ENCODE measurements around the gene EXOG.

Gene EXOG

DNA sequence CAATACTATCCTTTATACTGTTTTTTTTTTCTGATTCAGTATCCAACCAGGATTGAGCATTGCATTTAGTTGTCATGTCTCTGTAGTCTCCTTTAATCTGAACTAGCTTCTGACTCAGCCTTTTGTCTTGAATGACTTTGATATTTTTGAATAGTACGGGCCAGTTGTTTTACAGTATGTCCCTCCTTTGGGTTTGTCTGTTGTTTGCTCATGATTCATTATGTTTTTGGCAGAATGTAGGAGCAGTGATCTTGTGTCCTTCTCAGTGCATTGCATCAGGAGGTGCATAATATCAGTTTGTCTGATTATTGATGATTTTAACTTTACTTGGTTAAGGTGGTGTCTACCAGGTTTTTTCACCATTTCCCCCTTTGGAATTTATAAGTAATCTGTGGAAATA lies 20.5 kb downstream of the EXOG start:
- H3F3A ChIP-seq (ENCODE audit: insufficient read depth, low read length): no peaks in the 10 kb centered on the region
- no peaks in the 10 kb centered on the region for H3K9me2 ChIP-seq (replicated peaks; ENCODE audit: insufficient read depth, low read length)
- no peaks in the 10 kb centered on the region for H3K79me2 ChIP-seq (ENCODE audit: low read length)
- no peak for DNase-seq
- H3K9me3 ChIP-seq (replicated peaks; ENCODE audit: insufficient read depth, low read length): no peaks in the 10 kb centered on the region
- H2AFZ ChIP-seq (ENCODE audit: low read length): no peak overlapping the region
- H3K27me3 ChIP-seq (replicated peaks; ENCODE audit: insufficient read depth, low read length): no peaks in the 10 kb centered on the region
- TF ChIP-seq EZH2phosphoT487 (IDR thresholded peaks at IDR 0.05; ENCODE audit: low read length) (no peak), EZH2 (optimal IDR thresholded peaks at IDR 0.05; ENCODE audit: low read depth, low read length) (no peak)
- TF ChIP-seq, protein P1, sequence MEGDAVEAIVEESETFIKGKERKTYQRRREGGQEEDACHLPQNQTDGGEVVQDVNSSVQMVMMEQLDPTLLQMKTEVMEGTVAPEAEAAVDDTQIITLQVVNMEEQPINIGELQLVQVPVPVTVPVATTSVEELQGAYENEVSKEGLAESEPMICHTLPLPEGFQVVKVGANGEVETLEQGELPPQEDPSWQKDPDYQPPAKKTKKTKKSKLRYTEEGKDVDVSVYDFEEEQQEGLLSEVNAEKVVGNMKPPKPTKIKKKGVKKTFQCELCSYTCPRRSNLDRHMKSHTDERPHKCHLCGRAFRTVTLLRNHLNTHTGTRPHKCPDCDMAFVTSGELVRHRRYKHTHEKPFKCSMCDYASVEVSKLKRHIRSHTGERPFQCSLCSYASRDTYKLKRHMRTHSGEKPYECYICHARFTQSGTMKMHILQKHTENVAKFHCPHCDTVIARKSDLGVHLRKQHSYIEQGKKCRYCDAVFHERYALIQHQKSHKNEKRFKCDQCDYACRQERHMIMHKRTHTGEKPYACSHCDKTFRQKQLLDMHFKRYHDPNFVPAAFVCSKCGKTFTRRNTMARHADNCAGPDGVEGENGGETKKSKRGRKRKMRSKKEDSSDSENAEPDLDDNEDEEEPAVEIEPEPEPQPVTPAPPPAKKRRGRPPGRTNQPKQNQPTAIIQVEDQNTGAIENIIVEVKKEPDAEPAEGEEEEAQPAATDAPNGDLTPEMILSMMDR (IDR thresholded peaks at IDR 0.05; ENCODE audit: low read length): no peak
- no peak overlapping the region for H3K4me3 ChIP-seq (ENCODE audit: low read length)
- H3K4me1 ChIP-seq (ENCODE audit: low read length): peaks cover 19% of the 10 kb centered on the region
- no peaks in the 10 kb centered on the region for H4K20me1 ChIP-seq (ENCODE audit: insufficient read depth, low read length)
- H3K4me2 ChIP-seq (ENCODE audit: low read depth, low read length): no peak overlapping the region
- H3K36me3 ChIP-seq (replicated peaks; ENCODE audit: insufficient read depth, low read length): no peaks in the 10 kb centered on the region; the same call in 1 of the 2 replicates
- H3K27ac ChIP-seq (ENCODE audit: low read length): no peak overlapping the region
- H3K9ac ChIP-seq (ENCODE audit: low read length): no peak overlapping the region

DNA sequence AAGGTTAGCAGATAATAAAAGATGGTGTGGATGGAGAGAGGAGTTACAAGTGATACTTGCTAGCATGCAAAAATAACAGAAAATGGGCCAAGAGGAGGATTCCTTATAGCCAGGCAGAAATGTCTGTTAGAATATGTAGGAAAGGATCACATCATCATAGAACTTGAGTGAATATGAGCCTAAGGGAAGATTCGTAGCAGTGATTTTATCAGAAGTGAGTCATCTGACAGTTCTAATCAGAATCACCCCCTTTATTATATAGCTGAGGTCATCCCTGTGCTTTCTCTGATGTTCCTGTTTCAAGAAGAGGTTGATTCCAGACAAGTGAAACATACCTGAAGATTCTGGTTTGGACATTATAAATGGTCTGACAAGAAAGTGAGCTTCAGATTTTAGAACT lies 22.9 kb downstream of the EXOG start:
- H3K4me3 ChIP-seq (ENCODE audit: low read length): no peak overlapping the region
- DNase-seq: no peak
- H3K36me3 ChIP-seq (replicated peaks; ENCODE audit: insufficient read depth, low read length): no peaks in the 10 kb centered on the region

DNA sequence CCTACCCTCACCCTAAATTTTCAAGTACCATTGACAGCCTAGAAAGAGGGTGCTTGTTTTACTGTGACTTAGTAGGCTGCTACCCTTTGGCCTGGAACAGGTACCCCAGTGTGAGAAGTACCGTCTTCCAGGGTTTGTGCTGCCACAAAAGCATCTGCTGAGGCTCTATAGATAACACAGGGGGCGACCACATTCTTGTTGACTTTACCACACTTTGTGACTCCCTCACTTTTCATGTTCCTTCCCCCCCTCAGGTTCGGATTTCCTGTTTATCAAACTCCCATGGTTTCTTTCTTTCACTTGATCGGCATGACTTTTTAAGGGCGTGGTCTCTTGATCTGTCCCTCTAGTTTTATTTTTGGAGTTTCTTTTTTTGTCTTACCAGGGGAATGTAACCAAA lies 23.5 kb downstream of the EXOG start:
- peak overlapping the region; percentile 47; the same call in 1 of the 2 replicates for H3K4me2 ChIP-seq (ENCODE audit: low read depth, low read length)
- no peak overlapping the region for H3K9ac ChIP-seq (ENCODE audit: low read length)
- H3K27me3 ChIP-seq (replicated peaks; ENCODE audit: insufficient read depth, low read length): no peaks in the 10 kb centered on the region
- no peaks in the 10 kb centered on the region for H4K20me1 ChIP-seq (ENCODE audit: insufficient read depth, low read length)
- no peak for TF ChIP-seq EZH2 (optimal IDR thresholded peaks at IDR 0.05; ENCODE audit: low read depth, low read length)
- TF ChIP-seq, protein P1 (IDR thresholded peaks at IDR 0.05; ENCODE audit: low read length): no peak
- no peak for TF ChIP-seq EZH2phosphoT487 (IDR thresholded peaks at IDR 0.05; ENCODE audit: low read length)
- H3F3A ChIP-seq (ENCODE audit: insufficient read depth, low read length): no peaks in the 10 kb centered on the region
- H3K79me2 ChIP-seq (ENCODE audit: low read length): no peaks in the 10 kb centered on the region
- no peaks in the 10 kb centered on the region for H3K36me3 ChIP-seq (replicated peaks; ENCODE audit: insufficient read depth, low read length)
- peaks cover 19% of the 10 kb centered on the region for H3K4me1 ChIP-seq (ENCODE audit: low read length)
- H3K27ac ChIP-seq (ENCODE audit: low read length): no peak overlapping the region
- no peak overlapping the region; the same call in 1 of the 2 replicates for H3K4me3 ChIP-seq (ENCODE audit: low read length)
- no peaks in the 10 kb centered on the region for H3K9me2 ChIP-seq (replicated peaks; ENCODE audit: insufficient read depth, low read length)
- peak; percentile 15 for DNase-seq
- H3K9me3 ChIP-seq (replicated peaks; ENCODE audit: insufficient read depth, low read length): no peaks in the 10 kb centered on the region
- H2AFZ ChIP-seq (ENCODE audit: low read length): no peak overlapping the region

More for the DNA sequence above, 22.9 kb downstream of the EXOG start:
- Histone ChIP-seq H3K27ac (ENCODE audit: low read length) (no peak overlapping the region), H4K20me1 (ENCODE audit: insufficient read depth, low read length) (no peaks in the 10 kb centered on the region), H3K9me2 (replicated peaks; ENCODE audit: insufficient read depth, low read length) (no peaks in the 10 kb centered on the region), H3K4me2 (ENCODE audit: low read depth, low read length) (no peak overlapping the region), H3K9me3 (replicated peaks; ENCODE audit: insufficient read depth, low read length) (no peaks in the 10 kb centered on the region), H3K4me1 (ENCODE audit: low read length) (peaks cover 19% of the 10 kb centered on the region), H3F3A (ENCODE audit: insufficient read depth, low read length) (no peaks in the 10 kb centered on the region), H3K9ac (ENCODE audit: low read length) (no peak overlapping the region), H3K79me2 (ENCODE audit: low read length) (no peaks in the 10 kb centered on the region), H2AFZ (ENCODE audit: low read length) (no peak overlapping the region), H3K27me3 (replicated peaks; ENCODE audit: insufficient read depth, low read length) (no peaks in the 10 kb centered on the region)
- TF ChIP-seq, protein P1 (IDR thresholded peaks at IDR 0.05; ENCODE audit: low read length): no peak
- no peak for TF ChIP-seq EZH2 (optimal IDR thresholded peaks at IDR 0.05; ENCODE audit: low read depth, low read length)
- TF ChIP-seq EZH2phosphoT487 (IDR thresholded peaks at IDR 0.05; ENCODE audit: low read length): no peak

Data from MM.1S (cell line).